Spleen (tissue), 7 donors: Measurements from ENCODE around the gene NAPEPLD.

ENCODE experiments used
- POLR2A ChIP-seq, 3 donors: fragments of 450-650 bp; IDR thresholded peaks; one replicate each; pipeline ENCODE4 v1.5.1; 2017; ENCODE audit warnings: antibody characterized with exemption in 3 of 3, mild to moderate bottlenecking in 1 of 3
- TF ChIP-seq, protein P1 (sequence below), 11 experiments: fragments of 200-600 bp in 7 of 11; fragments of 450-650 bp in 4 of 11; sonication (generic) in 4 of 11; IDR thresholded peaks in 8 of 11; conservative IDR thresholded peaks in 3 of 11; 1 replicate in 7 of 11; 2 replicates in 4 of 11; pipeline versions ENCODE4 v1.4.0 to v1.8.0; 2016 to 2021; ENCODE audit warnings: antibody characterized with exemption in 11 of 11, inconsistent platforms in 4 of 11, mild to moderate bottlenecking in 1 of 11
- donor health status: DM: no; HTN: no; CAD: no; lungs with moderate emphysema.
- donor health status: DM: no; HTN: no; CAD: no.
- donor health status: DM: no; HTN: no; CAD: no.

DNA sequence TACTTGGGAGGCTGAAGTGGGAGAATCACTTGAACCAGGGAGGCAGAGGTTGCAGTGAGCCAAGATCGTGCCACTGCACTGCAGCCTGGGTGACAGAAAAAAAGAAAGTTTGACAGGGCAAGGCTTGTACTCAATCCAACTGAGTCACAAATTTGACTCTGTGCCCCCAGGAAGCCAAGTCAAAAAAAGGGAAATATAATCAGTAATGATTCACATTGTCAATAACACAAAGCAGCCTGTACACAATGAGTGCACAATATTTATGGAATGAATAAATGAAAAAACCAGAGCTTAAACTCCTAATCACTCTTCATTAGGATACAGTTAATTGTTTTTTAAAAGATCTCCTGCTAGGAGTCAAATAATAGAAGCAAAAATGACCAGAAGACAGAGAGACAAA, 6.4 kb downstream of the NAPEPLD start:
- no peak for TF ChIP-seq POLR2A (IDR thresholded peaks at IDR 0.05)
- TF ChIP-seq, protein P1, sequence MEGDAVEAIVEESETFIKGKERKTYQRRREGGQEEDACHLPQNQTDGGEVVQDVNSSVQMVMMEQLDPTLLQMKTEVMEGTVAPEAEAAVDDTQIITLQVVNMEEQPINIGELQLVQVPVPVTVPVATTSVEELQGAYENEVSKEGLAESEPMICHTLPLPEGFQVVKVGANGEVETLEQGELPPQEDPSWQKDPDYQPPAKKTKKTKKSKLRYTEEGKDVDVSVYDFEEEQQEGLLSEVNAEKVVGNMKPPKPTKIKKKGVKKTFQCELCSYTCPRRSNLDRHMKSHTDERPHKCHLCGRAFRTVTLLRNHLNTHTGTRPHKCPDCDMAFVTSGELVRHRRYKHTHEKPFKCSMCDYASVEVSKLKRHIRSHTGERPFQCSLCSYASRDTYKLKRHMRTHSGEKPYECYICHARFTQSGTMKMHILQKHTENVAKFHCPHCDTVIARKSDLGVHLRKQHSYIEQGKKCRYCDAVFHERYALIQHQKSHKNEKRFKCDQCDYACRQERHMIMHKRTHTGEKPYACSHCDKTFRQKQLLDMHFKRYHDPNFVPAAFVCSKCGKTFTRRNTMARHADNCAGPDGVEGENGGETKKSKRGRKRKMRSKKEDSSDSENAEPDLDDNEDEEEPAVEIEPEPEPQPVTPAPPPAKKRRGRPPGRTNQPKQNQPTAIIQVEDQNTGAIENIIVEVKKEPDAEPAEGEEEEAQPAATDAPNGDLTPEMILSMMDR (IDR thresholded peaks at IDR 0.05 in 8 of 11, conservative IDR thresholded peaks at IDR 0.05 in 3 of 11), result no peak
